HEK293 (cell line): Measurements from ENCODE around the gene TOM1L2.

Experiments
- CTCF ChIA-PET: fragments of 350-600 bp; formaldehyde crosslinking; extraction: SDS; loops from one replicate; lab custom pipeline; 2021; ENCODE audit warnings: antibody characterized with exemption; lab: Yijun Ruan, JAX
- POLR2A ChIA-PET: fragments of 300-600 bp; formaldehyde crosslinking; extraction: SDS; loops from one replicate; lab custom pipeline; 2020; ENCODE audit warnings: antibody characterized with exemption, inconsistent platforms; lab: Yijun Ruan, JAX
- H3K27ac ChIP-seq: fragments of 200-500 bp; sonication (Bioruptor generic); 2 replicates; pipeline ENCODE4 v1.5.1; 2014; ENCODE audit warnings: low read depth, low read length, control low read depth, inconsistent platforms; ENCODE audit errors: extremely low read depth
- H3K36me3 ChIP-seq, 2 experiments: fragments of 200-500 bp in 1 of 2; sonication (Bioruptor generic) in 1 of 2; 1 replicate in 1 of 2; 2 replicates in 1 of 2; pipeline ENCODE4 v1.5.1; 2014 to 2017; ENCODE audit warnings: inconsistent platforms in 2 of 2, low read length in 2 of 2; ENCODE audit not compliant: control insufficient read depth in 2 of 2, insufficient read depth in 1 of 2
- H3K4me1 ChIP-seq: fragments of 200-500 bp; sonication (Bioruptor generic); 2 replicates; pipeline ENCODE4 v1.5.1; 2014; ENCODE audit warnings: mild to moderate bottlenecking, low read length, inconsistent platforms; ENCODE audit not compliant: control insufficient read depth, insufficient read depth
- H3K4me3 ChIP-seq: 2 replicates; pipeline ENCODE4 v1.5.1; 2011; ENCODE audit warnings: low read depth, mild to moderate bottlenecking, control low read depth, low read length, moderate library complexity
- H3K9me3 ChIP-seq: fragments of 200-500 bp; sonication (Bioruptor generic); 2 replicates; pipeline ENCODE4 v1.5.1; 2014; ENCODE audit warnings: low read depth, low read length, inconsistent platforms; ENCODE audit not compliant: control insufficient read depth, insufficient read depth
- EGR2 ChIP-seq: fragments of 450-650 bp; formaldehyde crosslinking; IDR thresholded peaks from 2 replicates; pipeline ENCODE4 v1.5.1; 2016; ENCODE audit warnings: low read depth, missing biosample characterization, missing genetic modification characterization
- GLIS1 ChIP-seq: fragments of 450-650 bp; formaldehyde crosslinking; IDR thresholded peaks from 2 replicates; pipeline ENCODE4 v1.5.1; 2016; ENCODE audit warnings: missing biosample characterization, missing genetic modification characterization
- KLF9 ChIP-seq: fragments of 450-650 bp; formaldehyde crosslinking; IDR thresholded peaks from 2 replicates; pipeline ENCODE4 v1.5.1; 2016; ENCODE audit warnings: missing biosample characterization, missing genetic modification characterization, low read depth
- REST ChIP-seq: fragments of 450-650 bp; formaldehyde crosslinking; IDR thresholded peaks from 2 replicates; pipeline ENCODE4 v1.5.1; 2016; ENCODE audit warnings: missing biosample characterization, missing genetic modification characterization
- SP2 ChIP-seq: fragments of 450-650 bp; formaldehyde crosslinking; IDR thresholded peaks from 2 replicates; pipeline ENCODE4 v1.5.1; 2016; ENCODE audit warnings: missing biosample characterization, missing genetic modification characterization
- ZBTB17 ChIP-seq: fragments of 450-650 bp; formaldehyde crosslinking; IDR thresholded peaks from 2 replicates; pipeline ENCODE4 v1.5.1; 2016; ENCODE audit warnings: missing biosample characterization, missing genetic modification characterization
- ZBTB8A ChIP-seq: fragments of 450-650 bp; formaldehyde crosslinking; IDR thresholded peaks from 2 replicates; pipeline ENCODE4 v1.5.1; 2016; ENCODE audit warnings: missing biosample characterization, missing genetic modification characterization
- ZFHX2 ChIP-seq: fragments of 450-650 bp; formaldehyde crosslinking; conservative IDR thresholded peaks from 2 replicates; pipeline ENCODE4 v1.5.1; 2016; ENCODE audit warnings: missing biosample characterization, missing genetic modification characterization
- ZFP69B ChIP-seq: fragments of 450-650 bp; formaldehyde crosslinking; IDR thresholded peaks from 2 replicates; pipeline ENCODE4 v1.5.1; 2016; ENCODE audit warnings: missing biosample characterization, missing genetic modification characterization
- ZNF2 ChIP-seq: fragments of 450-650 bp; formaldehyde crosslinking; IDR thresholded peaks from 2 replicates; pipeline ENCODE4 v1.5.1; 2016; ENCODE audit warnings: missing biosample characterization, missing genetic modification characterization
- ZNF335 ChIP-seq: fragments of 450-650 bp; formaldehyde crosslinking; conservative IDR thresholded peaks from 2 replicates; pipeline ENCODE4 v1.5.1; 2016; ENCODE audit warnings: missing biosample characterization, missing genetic modification characterization
- ZNF398 ChIP-seq: fragments of 450-650 bp; formaldehyde crosslinking; IDR thresholded peaks from 2 replicates; pipeline ENCODE4 v1.5.1; 2017; ENCODE audit warnings: missing biosample characterization, missing genetic modification characterization
- ZNF510 ChIP-seq: fragments of 450-650 bp; formaldehyde crosslinking; IDR thresholded peaks from 2 replicates; pipeline ENCODE4 v1.5.1; 2018; ENCODE audit warnings: mild to moderate bottlenecking, missing genetic modification characterization, missing biosample characterization; ENCODE audit not compliant: insufficient replicate concordance
- ZNF529 ChIP-seq: fragments of 450-650 bp; formaldehyde crosslinking; IDR thresholded peaks from 2 replicates; pipeline ENCODE4 v1.5.1; 2017; ENCODE audit warnings: missing genetic modification characterization, missing biosample characterization; ENCODE audit not compliant: insufficient replicate concordance
- ZNF580 ChIP-seq: fragments of 450-650 bp; formaldehyde crosslinking; IDR thresholded peaks from 2 replicates; pipeline ENCODE4 v1.5.1; 2016; ENCODE audit warnings: missing biosample characterization, missing genetic modification characterization
- TF ChIP-seq, protein P1 (sequence below): fragments of 450-650 bp; formaldehyde crosslinking; IDR thresholded peaks from 2 replicates; pipeline ENCODE4 v1.5.1; 2017; ENCODE audit warnings: missing biosample characterization, missing genetic modification characterization
- TF ChIP-seq, protein P2 (sequence below): fragments of 450-650 bp; formaldehyde crosslinking; IDR thresholded peaks from 2 replicates; pipeline ENCODE4 v1.5.1; 2016; ENCODE audit warnings: missing biosample characterization, missing genetic modification characterization

Gene TOM1L2

DNA sequence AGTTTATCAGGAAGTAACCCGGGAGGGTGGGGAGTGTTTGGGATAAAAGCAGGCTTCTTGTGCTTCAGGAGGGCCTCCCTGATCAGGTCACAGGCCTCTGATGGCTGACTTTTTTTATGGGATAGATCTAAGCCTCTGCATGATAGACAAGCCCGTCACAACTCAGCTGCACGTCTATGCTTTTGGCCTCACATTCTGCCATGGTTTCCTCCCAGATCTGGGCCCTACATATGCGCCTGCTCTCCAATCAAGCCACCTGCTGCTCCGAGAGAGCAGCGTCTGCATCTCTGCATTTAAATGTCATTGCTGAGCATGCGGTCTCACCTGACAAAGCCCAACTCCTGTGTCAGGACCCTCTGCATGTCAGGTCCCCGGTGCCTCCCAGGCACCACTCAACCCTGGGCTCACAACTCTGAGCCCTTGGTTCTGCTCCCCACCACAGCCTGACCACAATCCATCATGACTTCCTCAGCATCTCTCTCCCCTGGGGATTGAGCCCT is 90.1 kb downstream of the TOM1L2 start:
- TF ChIP-seq ZNF510 (tag by site-specific recombination) (no peak), ZNF580 (tag by site-specific recombination) (no peak)
- TF ChIP-seq, protein P1, sequence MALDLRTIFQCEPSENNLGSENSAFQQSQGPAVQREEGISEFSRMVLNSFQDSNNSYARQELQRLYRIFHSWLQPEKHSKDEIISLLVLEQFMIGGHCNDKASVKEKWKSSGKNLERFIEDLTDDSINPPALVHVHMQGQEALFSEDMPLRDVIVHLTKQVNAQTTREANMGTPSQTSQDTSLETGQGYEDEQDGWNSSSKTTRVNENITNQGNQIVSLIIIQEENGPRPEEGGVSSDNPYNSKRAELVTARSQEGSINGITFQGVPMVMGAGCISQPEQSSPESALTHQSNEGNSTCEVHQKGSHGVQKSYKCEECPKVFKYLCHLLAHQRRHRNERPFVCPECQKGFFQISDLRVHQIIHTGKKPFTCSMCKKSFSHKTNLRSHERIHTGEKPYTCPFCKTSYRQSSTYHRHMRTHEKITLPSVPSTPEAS (tag by site-specific recombination) = no peak
- CTCF ChIA-PET = interaction anchor here (0.9 to 1.2 kb wide), 2 partner anchors 10 to 37 kb away, joined by 3 to 4 read pairs; no protein-coding TSS in a partner anchor
- no peak overlapping the region for H3K4me3 ChIP-seq
- H3K9me3 ChIP-seq = no peaks in the 10 kb centered on the region
- POLR2A ChIA-PET = interaction anchor here (0.6 kb wide), 1 partner anchor 248 kb away, joined by 3 read pairs; no protein-coding TSS in a partner anchor
- H3K36me3 ChIP-seq = peaks cover 0 to 54% of the 10 kb centered on the region in 2 experiments; a peak in 1 of 3 replicates
- H3K27ac ChIP-seq = no peak overlapping the region
- H3K4me1 ChIP-seq = peaks cover 15% of the 10 kb centered on the region

DNA sequence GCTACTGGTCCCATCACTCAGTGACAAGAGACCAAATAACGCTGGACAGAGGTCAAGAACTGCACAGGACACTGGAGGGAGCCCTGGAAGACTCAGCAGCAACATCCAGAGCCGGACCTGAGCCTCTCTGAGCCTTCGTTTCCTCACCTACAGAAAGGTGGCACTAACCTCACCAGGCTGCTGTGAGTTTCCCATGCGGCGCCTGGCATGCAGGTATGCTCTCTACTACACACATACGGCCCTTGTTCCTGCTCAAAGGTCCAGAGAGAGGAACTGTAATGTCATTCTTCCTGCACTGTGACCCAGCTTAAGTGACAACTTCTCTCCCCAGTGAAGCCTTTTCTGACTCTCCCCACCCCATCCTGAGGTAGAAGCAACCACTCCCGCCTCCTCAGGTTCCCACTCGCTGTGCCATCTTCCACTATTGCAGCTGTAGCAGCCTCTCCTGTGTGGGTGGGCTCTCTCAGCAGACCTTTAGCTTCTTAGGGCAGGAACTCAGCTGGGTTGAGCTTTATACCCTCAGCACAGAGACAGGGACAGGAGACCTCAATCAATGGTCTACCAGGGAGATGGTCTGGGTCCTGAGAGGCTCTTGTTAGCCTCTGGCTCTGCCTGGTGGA is 91.5 kb downstream of the TOM1L2 start:
- ChIA-PET CTCF (interaction anchor here (0.6 kb wide), 1 partner anchor 318 kb away, joined by 3 read pairs; no protein-coding TSS in a partner anchor), POLR2A (no interaction called here)
- TF ChIP-seq EGR2 (tag by site-specific recombination) (peak; percentile 54; the same call in 1 of the 2 replicates), REST (tag by site-specific recombination) (0 out of 2 replicates have a peak, but pooled peaks have one; percentile 21), ZFHX2 (tag by site-specific recombination) (peak; percentile 74), SP2 (tag by site-specific recombination) (no peak), KLF9 (tag by site-specific recombination) (no peak)
- Histone ChIP-seq H3K4me1 (peaks cover 19% of the 10 kb centered on the region), H3K27ac (no peak overlapping the region), H3K4me3 (no peak overlapping the region), H3K9me3 (no peaks in the 10 kb centered on the region), H3K36me3 (peaks cover 0 to 65% of the 10 kb centered on the region in 2 experiments; a peak in 1 of 3 replicates)

DNA sequence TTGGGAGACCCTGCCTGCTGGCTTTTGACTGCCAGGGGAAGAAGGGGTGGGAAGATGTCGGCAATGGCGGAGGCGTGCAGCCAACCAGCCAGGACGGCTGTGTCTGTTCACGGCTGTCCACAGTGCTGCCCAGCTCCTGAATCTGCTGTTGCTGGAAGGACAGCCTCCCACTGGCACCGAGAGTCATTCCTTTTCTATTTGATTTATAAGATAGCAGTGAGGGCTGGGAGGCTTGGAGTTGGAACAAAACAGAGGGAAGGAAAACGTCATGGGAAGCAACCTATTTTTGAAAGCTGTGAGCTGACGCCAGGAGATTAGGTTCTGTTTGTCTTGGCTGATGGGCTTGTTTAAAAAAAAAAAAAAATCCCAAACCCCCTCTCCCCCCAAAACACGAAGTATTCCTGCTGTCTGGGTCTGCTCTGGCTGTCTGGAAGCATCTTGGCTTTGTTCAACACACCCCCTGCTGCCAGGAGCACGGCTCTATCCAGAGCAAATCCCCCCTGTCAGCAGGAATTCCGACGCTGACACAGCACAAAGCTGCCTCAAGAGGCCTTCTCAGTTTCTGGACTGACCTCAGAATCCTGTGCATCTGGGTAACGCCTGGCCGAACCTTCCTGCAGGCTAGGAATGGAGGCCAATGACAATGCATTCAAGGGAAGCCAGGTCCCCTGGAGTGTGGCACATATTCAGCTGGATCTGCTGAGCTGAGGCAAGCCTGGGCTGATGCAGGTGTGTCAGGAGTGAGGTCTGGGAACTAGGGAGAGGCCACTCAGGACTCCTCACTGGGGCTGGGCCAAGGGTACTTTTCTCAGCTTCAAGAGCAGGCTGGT is 94.5 kb downstream of the TOM1L2 start:
- ChIA-PET POLR2A (no interaction called here), CTCF (interaction anchor here (0.5 to 3.5 kb wide), 5 partner anchors 13 to 198 kb away, joined by 3 to 21 read pairs (median 4); no protein-coding TSS in a partner anchor)
- Histone ChIP-seq H3K9me3 (no peaks in the 10 kb centered on the region), H3K36me3 (peaks cover 3 to 58% of the 10 kb centered on the region in 2 experiments; a peak in 2 of 3 replicates), H3K27ac (peak overlapping the region; percentile 93), H3K4me3 (no peak overlapping the region), H3K4me1 (peaks cover 17% of the 10 kb centered on the region)
- peak; percentile 64; the same call in 1 of the 2 replicates for TF ChIP-seq ZBTB8A (tag by site-specific recombination)
- TF ChIP-seq, protein P2, sequence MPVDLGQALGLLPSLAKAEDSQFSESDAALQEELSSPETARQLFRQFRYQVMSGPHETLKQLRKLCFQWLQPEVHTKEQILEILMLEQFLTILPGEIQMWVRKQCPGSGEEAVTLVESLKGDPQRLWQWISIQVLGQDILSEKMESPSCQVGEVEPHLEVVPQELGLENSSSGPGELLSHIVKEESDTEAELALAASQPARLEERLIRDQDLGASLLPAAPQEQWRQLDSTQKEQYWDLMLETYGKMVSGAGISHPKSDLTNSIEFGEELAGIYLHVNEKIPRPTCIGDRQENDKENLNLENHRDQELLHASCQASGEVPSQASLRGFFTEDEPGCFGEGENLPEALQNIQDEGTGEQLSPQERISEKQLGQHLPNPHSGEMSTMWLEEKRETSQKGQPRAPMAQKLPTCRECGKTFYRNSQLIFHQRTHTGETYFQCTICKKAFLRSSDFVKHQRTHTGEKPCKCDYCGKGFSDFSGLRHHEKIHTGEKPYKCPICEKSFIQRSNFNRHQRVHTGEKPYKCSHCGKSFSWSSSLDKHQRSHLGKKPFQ (tag by site-specific recombination) = 0 out of 2 replicates have a peak, but pooled peaks have one; percentile 14
- TF ChIP-seq GLIS1 (tag by site-specific recombination) = peak; percentile 98
- TF ChIP-seq ZNF2 (tag by site-specific recombination) = peak; percentile 90
- peak; percentile 80 for TF ChIP-seq ZNF335 (tag by site-specific recombination)
- TF ChIP-seq ZNF529 (tag by site-specific recombination) = no peak
- TF ChIP-seq ZBTB17 = peak; percentile 83
- peak; percentile 49; the same call in 1 of the 2 replicates for TF ChIP-seq ZFP69B (tag by site-specific recombination)
- TF ChIP-seq ZNF398 (tag by site-specific recombination) = peak; percentile 32; the same call in 1 of the 2 replicates
